Stomach (tissue), 4 donors: ENCODE measurements around the gene RNF215.

ENCODE experiments used
- POLR2A ChIP-seq, 4 donors: fragments of 450-650 bp; IDR thresholded peaks; one replicate each; pipeline ENCODE4 v1.6.1; 2016; ENCODE audit warnings: antibody characterized with exemption in 4 of 4, control low read depth in 2 of 4, mild to moderate bottlenecking in 1 of 4, moderate library complexity in 1 of 4
- POLR2AphosphoS5 ChIP-seq, 3 donors: sonication (generic); formaldehyde crosslinking; IDR thresholded peaks; one replicate each; pipeline ENCODE4 v1.6.1; 2016; ENCODE audit warnings: antibody characterized with exemption in 3 of 3
- TF ChIP-seq, protein P1 (sequence below), 7 experiments: fragments of 450-650 bp in 4 of 7; fragments of 200-600 bp in 3 of 7; sonication (generic) in 3 of 7; IDR thresholded peaks; one replicate each; pipeline ENCODE4 v1.5.1; 2016 to 2019; ENCODE audit warnings: antibody characterized with exemption in 7 of 7, control low read depth in 2 of 7, mild to moderate bottlenecking in 1 of 7

DNA sequence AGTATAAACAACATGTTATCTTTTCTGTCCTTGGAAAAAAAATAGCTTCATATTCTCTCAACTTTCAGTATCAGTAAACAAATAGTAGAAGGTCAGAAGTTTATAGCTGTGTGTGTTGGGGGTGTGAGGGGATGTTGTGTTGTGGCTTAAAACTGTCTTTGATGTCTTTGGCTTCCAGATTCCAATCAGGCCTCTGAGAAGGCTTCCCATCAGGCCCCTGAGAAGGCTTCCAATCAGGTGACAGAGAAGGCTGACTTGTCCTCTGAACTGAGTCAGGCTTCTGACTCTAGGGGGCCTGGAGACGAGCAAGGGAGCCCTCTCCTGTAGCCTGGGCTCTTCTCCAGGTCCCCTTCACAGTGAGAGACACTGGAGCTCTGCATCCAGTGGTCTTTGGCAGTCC is 47.6 kb upstream of the RNF215 start:
- TF ChIP-seq, protein P1, sequence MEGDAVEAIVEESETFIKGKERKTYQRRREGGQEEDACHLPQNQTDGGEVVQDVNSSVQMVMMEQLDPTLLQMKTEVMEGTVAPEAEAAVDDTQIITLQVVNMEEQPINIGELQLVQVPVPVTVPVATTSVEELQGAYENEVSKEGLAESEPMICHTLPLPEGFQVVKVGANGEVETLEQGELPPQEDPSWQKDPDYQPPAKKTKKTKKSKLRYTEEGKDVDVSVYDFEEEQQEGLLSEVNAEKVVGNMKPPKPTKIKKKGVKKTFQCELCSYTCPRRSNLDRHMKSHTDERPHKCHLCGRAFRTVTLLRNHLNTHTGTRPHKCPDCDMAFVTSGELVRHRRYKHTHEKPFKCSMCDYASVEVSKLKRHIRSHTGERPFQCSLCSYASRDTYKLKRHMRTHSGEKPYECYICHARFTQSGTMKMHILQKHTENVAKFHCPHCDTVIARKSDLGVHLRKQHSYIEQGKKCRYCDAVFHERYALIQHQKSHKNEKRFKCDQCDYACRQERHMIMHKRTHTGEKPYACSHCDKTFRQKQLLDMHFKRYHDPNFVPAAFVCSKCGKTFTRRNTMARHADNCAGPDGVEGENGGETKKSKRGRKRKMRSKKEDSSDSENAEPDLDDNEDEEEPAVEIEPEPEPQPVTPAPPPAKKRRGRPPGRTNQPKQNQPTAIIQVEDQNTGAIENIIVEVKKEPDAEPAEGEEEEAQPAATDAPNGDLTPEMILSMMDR (IDR thresholded peaks at IDR 0.05) = no peak
- TF ChIP-seq POLR2A (IDR thresholded peaks at IDR 0.05) (no peak), POLR2AphosphoS5 (IDR thresholded peaks at IDR 0.05) (no peak)
